Stimulated activated CD8-positive, alpha-beta memory T cell treated with anti-CD3 and anti-CD28 coated beads, Interleukin-15, amount 100 ng/mL, for 48 hours (primary cell): ENCODE data around the gene TSPAN18.

Source experiments
- DNase-seq, 2 donors: peaks; one replicate each; pipeline ENCODE4 v3.0.0-alpha.2; 2020; ENCODE audit warnings: low read depth in 2 of 2

TSPAN18 gene

GRCh38 chr11:44957776-44958564 is 231.2 kb downstream of the TSPAN18 start:
- no peak for DNase-seq

DNA sequence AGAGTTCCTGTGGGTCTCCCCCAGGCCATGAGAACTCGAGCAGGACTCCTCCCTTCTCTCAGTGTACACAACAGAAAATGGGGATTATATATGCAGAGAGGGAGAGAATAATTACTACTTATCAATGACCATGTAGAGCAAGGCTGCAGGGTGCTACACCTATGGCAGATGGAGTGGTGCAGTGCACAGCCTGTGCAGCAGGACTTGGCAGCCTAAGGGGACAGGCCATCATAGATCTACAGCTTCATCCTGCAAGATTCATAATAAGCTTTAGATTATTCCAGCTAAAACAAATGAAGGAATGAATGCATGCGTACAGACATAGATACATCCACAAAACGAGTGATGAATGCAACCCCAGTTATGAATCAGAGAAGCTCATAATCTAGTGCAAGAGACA is 232.3 kb downstream of the TSPAN18 start:
- no peak for DNase-seq

DNA sequence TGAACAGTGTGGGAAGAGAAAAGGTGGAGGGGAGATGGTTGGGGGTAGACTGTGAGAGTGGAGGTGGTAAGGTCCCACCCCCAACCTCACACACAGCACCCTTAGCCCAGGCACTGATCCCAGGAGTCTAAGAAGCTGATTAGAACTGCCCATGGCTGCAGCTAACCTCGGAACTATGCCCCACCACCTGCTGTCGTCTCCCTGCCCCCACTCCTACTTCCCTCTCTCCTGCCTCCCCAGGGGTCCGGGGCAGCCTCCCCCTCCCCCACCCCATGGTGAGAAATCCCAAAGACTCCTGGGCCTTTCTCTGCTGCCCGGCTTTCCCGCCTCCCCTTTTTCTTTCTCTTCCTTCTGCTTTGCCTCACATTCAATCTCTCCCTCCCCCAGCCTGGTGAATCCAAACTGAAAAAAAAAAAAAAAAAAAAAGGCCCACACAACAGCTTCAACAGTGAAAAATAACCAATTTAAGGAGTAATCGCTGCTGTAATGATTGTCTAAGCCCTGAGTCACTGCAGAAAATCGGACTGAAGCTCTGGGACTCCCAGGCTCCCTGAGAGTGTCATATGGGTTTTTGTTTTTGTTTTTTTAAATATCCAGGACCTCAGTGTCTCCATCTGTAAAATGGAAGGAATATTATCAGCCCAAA is 233.6 kb downstream of the TSPAN18 start:
- no peak for DNase-seq

GRCh38 chr11:44962464-44962863 is 235.7 kb downstream of the TSPAN18 start:
- no peak for DNase-seq

DNA sequence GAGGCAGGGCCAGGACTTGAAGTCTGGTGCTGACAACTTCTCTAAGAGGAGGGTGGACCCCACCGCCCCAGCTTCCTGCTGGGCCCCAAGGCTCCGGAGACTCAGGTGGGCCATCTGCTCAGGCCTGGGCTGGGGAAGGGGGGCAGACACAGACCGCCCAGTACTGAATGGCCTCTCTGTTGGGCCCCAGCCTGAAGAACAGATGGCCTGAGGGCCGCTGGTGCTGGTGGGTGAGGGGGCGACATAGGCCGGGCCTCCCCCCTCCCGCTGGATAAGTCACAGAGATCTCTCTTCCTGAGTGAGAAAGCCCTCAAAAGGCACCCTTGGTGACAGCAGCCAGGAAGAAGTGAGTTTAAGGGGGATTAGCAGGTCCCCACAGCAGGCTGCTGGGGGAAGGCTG is 236.4 kb downstream of the TSPAN18 start:
- no peak for DNase-seq

DNA sequence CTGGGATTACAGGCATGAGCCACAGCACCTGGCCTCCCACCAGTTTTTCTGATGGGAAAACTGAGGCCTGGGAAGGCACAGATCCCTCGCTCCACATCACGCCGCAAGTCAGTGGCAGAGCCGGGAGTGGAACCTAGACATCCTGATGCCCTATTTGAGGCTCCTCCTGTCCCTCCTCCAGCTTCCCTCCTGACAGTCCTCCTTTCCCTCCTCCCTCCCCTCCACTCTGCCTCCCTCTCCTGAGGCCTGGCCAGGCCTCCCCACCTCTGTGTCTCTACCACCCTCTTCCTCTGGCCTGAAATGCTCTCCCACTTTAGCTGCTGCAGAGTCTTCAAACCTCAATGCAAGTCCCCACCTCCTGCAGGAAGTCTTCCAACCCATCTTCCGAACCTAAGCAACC is 237.2 kb downstream of the TSPAN18 start:
- DNase-seq: no peak

DNA sequence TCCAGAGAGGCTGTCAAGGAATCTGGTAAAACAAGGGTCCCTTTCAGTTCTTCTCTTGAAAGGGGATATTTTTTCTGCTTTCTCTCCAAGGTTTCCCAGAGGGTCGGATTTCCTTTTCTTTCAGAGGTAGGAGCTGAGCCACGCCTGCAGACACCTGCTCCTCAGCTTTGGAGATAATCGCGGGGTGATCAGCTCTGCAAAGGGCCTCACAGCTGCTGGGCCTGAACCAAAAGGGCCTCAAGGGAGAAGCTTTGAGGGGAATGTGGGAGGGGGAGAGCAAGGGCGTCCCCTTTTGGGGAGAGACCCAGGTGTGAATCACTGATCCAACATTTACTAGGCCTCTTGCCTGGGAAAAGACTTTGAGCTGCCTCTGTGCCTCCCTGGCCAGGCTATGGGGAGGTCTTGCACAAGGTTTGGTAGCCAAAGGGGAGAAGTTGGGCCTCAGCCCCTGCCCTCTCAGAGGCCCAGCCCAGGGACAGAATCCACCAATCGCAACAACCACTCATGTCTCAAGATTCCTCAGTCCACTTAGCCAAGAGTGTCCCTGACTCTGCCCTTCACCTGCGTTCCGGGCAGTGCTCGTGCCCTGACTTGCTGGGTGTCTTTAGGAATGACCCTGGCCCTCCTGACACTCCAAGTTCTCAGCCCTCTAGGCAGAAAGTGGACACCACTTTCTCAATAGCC is 237.9 kb downstream of the TSPAN18 start:
- DNase-seq: no peak

DNA sequence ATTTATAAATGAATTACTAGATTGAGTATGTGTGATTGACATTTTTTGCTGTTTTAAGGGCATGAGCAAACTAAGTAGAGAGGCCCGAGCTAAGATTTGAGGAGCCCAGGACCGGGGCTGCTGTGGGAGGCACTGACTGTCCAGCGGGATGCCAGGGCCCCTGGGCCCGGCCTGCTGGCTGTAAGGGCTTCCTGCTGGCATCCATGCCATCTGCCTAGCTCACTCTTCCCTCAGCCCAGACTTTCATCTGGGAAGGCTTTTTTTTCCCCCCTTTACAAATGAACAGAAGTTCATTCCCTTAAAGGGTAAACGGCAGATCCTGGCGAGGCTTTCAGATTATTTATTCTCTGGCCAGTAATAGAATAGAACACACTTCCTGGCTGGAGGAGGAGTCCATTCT is 239.9 kb downstream of the TSPAN18 start:
- DNase-seq: no peak

GRCh38 chr11:44967930-44968496 is 241.3 kb downstream of the TSPAN18 start:
- DNase-seq: no peak

GRCh38 chr11:44968510-44968909 is 241.7 kb downstream of the TSPAN18 start:
- DNase-seq: no peak

DNA sequence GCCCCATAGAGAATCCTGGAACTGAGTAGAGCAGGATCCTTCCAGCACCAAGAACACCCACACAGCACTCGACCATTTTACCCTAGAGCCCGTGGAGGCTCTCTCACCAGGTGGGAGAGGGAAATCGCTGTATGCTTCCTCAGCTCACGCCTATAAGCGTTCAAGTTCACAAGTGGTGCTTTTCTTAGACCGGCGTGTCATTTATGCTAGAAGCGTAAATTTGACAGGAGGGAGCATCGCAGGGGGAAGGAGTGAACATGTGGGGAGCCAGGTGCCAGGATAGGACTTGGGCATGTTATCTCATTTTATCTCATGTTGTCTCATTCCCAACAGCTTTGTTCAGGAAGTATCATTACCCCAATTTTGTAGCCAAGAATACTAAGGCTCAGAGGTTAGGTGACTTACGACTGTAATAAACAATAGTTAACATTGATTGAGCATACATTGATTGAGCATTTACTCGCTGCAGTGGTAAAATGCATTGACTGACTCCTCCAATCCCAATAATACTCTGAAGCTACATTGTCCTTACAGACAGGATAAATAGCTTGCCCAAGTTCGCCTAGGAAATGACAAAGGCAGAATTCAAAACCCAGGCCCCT is 243.0 kb downstream of the TSPAN18 start:
- no peak for DNase-seq

DNA sequence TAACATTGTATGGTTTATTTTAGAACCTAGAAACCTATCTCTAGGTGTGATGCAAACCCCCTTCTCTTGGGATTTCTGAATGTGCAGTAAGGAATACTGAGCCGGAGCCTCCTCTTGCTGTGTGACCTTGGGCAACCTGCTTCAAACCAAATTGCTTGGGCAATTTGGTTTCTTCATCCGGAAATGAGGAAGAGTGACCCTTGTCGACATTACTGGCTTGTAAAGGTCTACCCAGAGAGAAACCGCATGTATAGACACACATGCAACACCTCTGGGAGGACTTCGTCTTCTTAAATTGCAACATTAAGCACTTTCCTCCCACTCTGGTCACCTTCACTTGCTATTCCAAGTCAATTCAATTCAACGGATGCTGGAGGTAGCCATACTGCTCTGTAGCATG is 243.5 kb downstream of the TSPAN18 start:
- no peak for DNase-seq

GRCh38 chr11:44971185-44971584 is 244.4 kb downstream of the TSPAN18 start:
- DNase-seq: no peak

DNA sequence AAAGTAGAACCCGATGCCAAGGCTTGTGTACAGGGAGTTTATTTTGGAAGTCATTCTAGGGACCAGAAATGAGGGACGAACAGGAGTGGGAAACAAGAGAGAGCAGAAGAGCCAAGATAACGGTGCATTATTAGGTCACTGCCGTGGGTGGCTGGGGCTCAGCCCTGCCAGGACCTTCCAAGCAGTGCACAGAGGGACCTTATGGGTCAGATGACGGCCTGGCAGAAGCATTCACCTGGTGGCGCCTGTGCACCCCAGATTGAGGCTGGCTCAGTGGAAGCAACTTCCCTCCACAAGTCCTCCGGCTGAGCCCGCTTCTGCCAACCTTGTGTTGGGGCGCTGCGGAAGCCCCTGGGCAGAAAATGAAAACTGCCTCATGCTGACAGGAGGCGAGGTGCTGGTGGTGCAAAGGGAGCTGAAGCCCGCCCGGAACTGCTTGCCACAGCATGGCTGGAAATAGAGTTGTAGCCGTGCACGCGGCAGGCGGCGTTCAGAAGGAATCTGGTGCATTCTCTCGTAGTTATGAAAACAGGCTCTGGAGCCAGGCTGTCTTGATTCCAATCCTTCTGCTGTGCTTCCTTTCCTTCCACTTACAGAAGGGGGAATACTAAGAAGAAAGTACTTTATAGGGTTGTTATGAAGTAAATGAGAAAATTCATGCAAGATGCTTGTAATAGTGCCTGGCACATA is 246.1 kb downstream of the TSPAN18 start:
- DNase-seq: no peak

- DNase-seq: no peak
Observed at GRCh38 chr11:44973632-44974401, 247.1 kb downstream of the TSPAN18 start.

DNA sequence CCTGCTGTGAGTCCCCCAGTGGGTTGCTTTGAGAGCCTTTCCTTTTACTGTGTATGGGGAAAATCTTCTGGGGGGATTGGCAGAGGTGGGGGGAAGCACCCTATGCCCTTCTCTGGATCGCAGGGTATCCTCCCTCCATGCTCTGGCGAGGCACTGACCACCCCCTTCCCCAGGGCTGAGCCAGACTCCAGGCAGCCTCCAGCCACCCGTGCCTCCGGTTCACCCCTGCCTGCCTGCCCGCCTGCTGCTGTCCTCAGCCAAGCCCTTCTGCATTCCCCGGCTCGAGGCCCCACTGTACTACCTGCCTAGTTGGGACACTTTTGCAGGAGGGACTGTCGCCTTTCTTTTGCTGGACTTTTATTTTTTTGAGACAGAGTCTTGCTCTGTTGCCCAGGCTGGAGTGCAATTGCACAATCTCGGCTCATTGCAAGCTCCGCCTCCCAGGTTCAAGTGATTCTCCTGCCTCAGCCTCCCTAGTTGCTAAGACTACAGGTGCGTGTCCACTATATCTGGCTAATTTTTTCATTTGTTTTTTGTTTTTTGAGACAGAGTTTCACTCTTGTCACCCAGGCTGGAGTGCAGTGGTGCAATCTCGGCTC is 247.7 kb downstream of the TSPAN18 start:
- DNase-seq: no peak

GRCh38 chr11:44976576-44976975 is 249.8 kb downstream of the TSPAN18 start:
- no peak for DNase-seq

DNA sequence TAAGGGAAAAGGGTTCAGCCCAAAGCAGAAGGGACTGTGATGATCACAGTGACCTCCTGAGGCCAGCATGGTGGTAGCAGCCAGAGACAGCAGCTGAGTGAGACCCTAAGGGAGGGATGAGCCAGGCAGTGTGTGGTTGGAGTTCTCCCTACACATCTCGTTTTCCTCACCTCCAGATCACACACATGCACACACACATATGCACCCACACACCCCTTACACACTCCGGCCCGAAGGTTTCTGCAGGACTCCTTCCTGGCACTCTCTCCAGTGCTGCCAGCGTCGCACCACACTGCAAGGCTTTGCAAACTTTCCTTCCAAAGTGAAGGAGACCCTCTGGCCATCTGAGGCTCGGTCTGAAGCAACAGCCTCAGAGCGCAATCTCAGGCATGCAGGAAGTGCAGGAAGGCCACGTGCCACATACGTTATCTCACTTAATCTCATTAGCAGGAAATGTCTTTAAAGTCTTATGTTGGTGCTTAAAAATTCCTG is 250.8 kb downstream of the TSPAN18 start:
- DNase-seq: no peak

GRCh38 chr11:44978274-44978960 is 251.7 kb downstream of the TSPAN18 start:
- DNase-seq: no peak

DNA sequence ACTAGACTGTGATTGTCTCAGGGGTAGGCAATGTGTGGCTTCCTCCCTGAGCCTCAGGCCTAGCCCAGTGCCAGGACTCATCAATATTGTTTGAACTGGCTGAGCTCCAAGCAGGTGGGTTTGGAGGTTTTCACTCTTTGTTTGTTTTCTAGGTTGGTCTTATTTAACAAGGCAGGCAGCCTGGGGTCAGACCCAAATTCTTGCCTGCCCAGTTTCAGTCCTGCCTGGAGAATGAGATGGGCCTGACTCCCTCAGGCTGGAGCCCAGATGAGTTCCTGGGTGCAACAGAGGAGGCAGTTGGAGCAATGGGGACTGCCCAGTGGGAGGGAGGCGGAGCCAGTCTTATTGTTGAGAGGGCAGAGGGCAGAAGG is 252.2 kb downstream of the TSPAN18 start:
- DNase-seq: no peak
